GM19463 (cell line): ENCODE data around the gene TBX10.

ENCODE experiments used
- ATAC-seq: cut with Tn5 transposase; IDR thresholded peaks from one replicate; pipeline ENCODE4 v1.9.1; 2021; ENCODE audit warnings: mild to moderate bottlenecking, moderate library complexity; ENCODE audit not compliant: unreplicated experiment

TBX10 gene

DNA sequence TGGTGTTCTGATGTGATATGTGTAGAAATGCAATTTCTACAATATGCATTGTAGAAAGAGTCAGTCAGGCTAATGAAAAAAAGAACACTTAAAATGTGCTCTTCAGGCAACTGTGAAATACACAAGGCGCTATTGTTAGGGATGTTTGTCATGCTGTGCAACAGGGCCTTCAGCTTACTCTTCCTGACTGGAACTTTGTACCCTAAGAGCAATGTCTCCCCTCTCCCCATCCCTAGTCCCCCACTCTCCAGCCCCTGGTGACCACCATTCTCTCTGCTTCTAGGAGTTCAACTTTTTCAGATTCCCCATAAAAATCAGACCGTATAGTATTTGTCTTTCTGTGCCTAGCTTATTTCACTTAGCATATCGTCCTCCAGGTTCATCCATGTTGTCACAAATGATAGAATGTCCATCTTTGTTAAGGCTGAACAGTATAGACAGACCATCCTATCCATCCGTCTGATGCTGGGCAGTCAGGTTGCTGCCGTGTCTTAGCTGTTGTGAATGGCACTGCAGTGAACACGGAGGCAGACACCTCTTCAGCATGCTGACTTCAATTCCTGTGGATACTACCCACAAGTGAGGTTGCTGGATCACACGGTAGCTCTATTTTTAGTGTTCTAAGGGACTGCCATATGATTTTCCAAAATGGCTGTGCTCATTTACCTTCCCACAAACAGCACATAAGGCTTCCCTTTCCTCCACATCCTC is 22.2 kb downstream of the TBX10 start:
- no peak for ATAC-seq

DNA sequence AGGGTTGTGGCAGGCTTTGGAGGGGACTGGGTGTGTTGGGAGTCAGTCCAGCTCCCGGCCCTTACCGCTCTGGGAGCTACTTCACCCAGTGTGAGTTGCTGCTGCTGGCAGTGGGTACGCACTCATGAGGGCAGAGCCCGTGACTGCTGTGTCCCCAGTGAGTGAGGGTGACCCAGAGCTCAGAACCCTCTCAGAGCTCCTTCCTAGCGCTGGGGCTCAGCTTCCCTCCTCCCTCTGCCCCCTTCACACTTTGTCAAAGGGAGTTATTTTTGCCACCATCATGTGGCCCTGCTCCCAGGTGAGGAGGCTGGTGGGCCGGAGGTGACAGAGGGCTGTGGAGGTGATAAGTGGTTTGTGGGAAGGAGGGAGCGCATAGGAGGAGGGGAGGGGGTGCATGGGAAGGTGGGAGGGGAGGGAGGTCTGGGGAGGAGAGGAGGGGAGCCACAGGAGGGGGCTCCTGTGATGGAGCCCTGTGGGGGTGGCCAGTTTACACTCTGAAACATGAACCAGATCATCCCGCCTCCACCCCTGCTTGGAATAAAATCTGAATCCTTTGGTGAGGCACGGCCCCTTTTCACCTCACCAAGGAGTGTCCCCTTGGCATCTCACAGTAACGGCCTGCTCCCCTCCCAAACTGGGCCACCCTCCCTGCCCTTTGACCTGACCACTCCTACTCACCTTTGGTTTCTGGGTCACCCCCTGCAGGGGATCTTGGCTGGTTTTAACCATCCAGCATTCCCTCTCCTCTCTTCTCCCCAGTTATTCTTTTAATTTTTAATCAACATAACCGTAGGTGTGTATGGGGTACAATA is 22.9 kb downstream of the TBX10 start:
- no peak for ATAC-seq

DNA sequence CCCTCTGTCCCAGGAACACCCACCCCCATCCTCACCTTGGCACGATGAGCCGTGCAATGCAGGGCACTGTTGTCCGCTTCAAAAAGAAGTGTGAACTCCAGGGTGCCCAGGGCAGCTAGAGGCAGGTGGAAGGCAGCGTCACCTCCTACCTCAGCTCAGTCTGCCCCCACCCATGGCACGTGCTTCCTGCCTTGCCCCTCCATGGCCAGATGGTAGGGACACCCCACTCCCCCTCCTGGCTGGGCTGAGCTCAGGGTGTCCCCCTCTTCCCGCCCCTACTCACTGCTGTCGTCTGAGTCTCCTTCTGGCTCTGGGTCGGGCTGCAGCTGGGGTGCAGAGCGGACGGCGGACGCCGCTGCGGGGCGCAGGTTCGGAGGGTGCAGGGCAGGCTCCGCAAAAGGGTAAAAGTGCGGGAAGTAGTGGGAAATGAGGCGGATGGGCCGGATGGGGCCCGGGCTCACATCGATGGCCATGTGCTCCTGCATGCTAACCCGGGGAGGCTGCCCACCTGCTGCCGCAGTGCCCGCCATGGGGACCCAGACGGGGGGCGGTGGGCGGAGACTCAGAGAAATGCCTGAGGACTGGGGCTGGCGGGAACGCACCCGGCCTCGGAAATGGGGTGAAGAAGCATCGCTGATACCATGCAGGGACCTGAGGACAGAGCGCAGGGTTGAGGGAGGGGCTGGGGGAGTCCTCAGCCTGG is 23.7 kb downstream of the TBX10 start:
- ATAC-seq, result no peak

GRCh38 chr11:67614730-67615714 is 24.5 kb downstream of the TBX10 start:
- ATAC-seq, result no peak

- ATAC-seq, result peak; percentile 85
These were observed 25.4 kb downstream of the TBX10 start for GRCh38 chr11:67613960-67614715.

DNA sequence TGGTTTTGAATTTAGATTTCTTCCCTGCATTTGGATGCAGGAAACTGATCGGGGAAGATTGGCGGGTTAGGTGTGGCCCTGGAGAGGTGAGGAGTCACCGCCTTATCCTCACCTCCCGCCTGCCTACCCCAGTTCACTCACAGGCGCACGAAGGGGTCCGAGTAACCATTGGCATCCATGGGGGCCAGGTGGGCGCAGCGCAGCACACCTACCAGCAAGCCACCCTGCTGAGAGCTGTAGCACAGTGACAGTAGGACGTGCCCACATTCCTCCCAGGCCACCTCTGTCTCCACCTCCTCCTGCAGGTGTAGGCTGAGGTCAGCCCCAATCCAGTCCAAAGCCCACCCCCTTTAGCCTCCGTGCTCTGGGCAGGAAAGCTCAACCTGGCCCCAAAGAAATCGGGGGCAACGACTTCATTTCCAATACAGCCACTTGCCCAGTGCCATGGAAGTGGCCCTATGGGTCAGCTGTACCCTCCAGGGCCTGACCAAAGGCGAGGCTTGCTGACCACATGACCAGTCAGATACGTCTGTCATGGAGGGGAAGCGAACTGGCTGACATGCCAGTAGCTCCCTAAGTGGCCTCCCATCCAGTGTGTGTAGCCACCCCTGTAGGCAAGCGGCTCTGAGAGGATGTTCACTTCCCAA is 26.1 kb downstream of the TBX10 start:
- no peak for ATAC-seq

GRCh38 chr11:67612751-67613150 is 26.8 kb downstream of the TBX10 start:
- no peak for ATAC-seq

DNA sequence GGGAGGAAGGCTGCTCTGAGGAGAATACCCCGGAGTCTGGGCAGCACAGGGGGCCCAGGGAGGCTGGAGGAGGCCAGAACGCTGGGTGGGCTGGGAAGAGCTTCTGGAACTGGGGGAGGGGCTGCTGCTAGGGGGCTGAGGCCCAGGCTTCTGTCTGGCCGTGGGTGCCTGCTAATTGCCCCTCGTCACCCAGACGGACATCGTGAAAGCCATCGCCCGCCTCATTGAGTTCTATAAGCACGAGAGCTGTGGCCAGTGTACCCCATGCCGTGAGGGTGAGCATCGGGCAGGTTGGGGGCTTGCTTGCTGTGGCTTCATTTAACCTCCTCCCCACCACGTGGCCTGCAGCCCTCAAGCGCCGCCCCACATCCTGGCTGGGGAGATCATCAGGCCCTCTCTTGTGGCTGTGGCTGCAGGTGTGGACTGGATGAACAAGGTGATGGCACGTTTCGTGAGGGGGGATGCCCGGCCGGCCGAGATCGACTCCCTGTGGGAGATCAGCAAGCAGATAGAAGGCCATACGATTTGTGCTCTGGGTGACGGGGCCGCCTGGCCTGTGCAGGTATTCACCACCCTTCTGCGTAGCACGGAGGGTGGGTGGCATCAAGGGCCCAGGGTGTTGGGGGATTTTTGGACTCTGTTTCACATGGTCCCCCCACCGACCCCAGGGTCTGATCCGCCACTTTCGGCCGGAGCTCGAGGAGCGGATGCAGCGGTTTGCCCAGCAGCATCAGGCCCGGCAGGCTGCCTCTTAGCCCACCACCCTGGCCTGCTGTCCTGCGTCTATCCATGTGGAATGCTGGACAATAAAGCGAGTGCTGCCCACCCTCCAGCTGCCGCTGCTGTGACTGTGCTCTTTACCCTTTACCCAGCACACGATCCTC is 27.6 kb downstream of the TBX10 start:
- no peak for ATAC-seq

DNA sequence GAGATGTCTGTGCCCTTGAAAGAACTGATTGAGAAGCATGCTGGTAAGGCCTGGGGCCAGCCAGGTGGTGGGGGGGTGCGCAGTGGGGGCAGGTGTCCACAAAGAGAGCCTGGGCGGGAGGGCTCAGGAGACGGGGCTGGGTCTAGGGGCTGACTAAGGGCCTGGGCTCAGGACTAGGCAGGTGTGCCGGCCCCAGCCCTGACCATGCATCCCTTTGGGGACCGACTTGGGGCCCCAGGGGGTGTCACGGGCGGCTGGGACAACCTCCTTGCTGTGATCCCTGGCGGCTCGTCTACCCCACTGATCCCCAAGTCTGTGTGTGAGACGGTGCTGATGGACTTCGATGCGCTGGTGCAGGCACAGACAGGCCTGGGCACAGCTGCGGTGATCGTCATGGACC is 28.4 kb downstream of the TBX10 start:
- no peak for ATAC-seq

DNA sequence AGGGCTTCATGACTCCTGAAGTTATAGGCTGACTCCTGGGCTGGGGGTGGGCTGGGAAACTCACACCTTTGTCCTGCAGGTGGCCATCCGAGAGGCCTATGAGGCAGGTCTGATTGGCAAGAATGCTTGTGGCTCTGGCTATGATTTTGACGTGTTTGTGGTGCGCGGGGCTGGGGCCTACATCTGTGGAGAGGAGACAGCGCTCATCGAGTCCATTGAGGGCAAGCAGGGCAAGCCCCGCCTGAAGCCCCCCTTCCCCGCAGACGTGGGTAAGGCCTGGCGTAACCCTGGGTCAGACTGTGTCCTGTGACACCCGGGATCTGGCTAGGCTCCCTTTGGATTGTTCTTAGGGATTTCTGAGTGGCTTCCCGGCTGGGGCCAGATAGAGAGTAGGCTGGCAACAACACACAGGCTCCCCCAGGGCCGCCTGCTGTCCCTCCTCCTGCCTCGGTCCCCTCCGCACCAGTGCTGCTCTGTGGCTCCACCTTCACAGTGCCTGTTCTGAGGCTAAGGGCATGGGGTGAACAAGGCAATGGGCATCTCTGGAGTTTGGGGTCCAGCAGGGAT is 29.2 kb downstream of the TBX10 start:
- ATAC-seq, result no peak

GRCh38 chr11:67609316-67609715 is 30.2 kb downstream of the TBX10 start:
- ATAC-seq, result no peak

GRCh38 chr11:67608486-67608885 is 31.1 kb downstream of the TBX10 start:
- no peak for ATAC-seq

DNA sequence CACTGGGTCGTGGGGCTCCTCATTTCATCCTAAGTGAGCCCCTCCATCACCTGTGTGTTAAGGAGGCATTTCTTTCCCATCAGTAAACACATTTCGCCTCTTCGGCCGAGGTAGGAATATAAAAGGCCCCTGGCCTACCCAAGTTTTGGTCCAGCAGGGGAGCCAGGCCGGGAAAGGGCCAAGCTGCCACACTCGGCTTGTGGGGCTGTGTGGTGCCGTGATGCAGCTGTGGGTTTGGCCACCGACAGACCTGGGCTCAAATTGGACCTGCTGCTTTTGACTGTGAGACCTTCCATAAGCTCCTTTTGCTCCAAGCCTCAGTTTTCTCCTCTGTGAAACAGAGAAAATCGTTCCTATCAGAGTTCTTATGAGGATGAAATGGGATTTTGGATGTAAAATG is 32.1 kb downstream of the TBX10 start:
- ATAC-seq, result no peak

GRCh38 chr11:67606492-67607295 is 32.9 kb downstream of the TBX10 start, which contains the start of gene NDUFV1:
NDUFV1 (plus strand) TSS chr11:67606936; CDS start chr11:67607005, 69 bp downstream.
- ATAC-seq, result peak; percentile 99

DNA sequence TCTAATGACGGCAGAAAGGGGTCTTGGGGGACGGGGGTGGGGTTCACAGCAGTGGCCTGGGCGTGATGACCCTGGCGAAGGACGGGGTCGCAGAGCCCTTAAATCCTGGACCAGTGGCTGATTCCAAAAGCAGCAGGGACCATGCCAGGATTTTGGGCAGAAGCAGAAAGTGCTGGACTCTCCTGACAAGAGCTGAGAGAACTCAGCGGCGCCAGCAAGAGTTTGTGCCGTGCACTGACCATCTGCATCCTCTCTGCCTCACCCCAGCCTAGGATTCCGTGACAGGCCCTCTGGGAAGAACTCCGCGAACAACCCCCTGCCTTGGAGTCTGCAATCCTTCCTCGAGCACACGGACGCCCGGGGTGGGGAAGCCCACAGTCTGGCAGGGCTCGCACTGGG is 33.5 kb downstream of the TBX10 start:
- ATAC-seq, result no peak

DNA sequence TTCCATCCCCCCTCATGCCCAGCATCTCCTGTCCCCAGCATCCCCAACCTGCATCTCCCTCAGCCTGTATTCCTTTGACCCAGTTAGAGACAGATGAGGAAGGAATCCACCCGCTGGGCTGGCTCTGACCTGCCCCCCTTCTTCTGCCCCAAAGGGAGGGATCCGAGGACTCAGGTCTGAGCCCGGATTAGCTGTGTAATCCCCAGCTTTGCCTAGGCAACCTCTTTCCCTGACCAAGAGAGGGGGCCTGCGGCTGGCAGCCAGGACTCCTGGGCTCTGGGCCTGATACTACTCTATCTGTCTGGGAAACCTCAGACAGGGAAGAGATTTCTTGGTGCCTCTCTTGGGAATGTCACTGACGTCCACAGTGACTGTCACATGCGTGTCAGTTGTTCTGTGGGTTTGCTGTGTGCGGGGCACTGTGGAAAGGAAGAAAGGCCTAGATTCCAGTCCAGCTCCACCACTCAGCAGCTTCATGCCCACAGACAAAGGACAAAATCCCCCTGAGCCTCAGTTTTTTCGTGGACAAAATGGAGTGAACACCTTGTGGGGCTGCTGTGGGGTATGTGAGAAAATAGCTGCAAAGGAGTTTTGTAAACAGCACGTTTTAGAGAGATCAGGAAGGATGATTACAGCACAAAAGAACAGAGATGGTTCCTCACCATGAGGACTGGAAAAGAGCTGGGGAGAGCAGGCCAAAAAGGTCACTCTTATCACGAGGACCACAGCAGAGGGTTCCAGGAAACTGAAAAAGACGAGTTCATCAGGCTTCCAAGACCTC is 34.1 kb downstream of the TBX10 start:
- no peak for ATAC-seq
